NB4 (cell line): Measurements from ENCODE around the gene PIP5K1C.

Source experiments
- DNase-seq: peaks from one replicate; pipeline ENCODE4 v3.0.0; 2010; ENCODE audit warnings: low read depth
- H3K4me3 ChIP-seq: one replicate; pipeline ENCODE4 v1.5.1; 2011; ENCODE audit warnings: mild to moderate bottlenecking, low read depth, low read length, moderate library complexity
- MYC ChIP-seq: IDR thresholded peaks from 2 replicates; pipeline ENCODE4 v1.6.1; 2011; ENCODE audit warnings: low read depth, low read length
- POLR2A ChIP-seq: IDR thresholded peaks from 2 replicates; pipeline ENCODE4 v1.6.1; 2011; ENCODE audit warnings: mild to moderate bottlenecking; ENCODE audit not compliant: insufficient read length; ENCODE audit errors: extremely low read depth
- TF ChIP-seq, protein P1 (sequence below): IDR thresholded peaks from one replicate; pipeline ENCODE4 v1.5.1; 2012; ENCODE audit warnings: low read depth, low read length
- TF ChIP-seq, protein P2 (sequence below): IDR thresholded peaks from 2 replicates; pipeline ENCODE4 v1.6.1; 2011; ENCODE audit warnings: low read depth, low read length

The PIP5K1C gene

DNA sequence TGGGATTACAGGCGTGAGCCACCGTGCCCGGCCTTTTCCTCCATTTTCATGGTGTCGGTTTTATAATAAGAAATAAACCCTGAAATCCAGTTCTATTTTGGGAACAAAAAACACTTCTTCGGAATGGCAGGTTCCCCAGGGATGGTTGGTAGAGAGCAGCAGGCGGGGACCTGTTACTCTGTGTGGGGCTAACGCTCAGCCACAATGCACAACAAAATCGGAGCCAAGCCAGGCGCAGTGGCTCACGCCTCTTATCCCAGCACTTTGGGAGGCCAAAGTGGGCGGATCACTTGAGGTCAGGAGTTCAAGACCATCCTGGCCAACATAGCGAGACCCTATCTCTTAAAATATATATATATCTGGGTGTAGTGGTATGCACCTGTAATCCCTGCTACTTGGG lies 99.2 kb downstream of the PIP5K1C start:
- TF ChIP-seq, protein P1, sequence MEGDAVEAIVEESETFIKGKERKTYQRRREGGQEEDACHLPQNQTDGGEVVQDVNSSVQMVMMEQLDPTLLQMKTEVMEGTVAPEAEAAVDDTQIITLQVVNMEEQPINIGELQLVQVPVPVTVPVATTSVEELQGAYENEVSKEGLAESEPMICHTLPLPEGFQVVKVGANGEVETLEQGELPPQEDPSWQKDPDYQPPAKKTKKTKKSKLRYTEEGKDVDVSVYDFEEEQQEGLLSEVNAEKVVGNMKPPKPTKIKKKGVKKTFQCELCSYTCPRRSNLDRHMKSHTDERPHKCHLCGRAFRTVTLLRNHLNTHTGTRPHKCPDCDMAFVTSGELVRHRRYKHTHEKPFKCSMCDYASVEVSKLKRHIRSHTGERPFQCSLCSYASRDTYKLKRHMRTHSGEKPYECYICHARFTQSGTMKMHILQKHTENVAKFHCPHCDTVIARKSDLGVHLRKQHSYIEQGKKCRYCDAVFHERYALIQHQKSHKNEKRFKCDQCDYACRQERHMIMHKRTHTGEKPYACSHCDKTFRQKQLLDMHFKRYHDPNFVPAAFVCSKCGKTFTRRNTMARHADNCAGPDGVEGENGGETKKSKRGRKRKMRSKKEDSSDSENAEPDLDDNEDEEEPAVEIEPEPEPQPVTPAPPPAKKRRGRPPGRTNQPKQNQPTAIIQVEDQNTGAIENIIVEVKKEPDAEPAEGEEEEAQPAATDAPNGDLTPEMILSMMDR = no peak
- TF ChIP-seq MYC (no peak), POLR2A (no peak)
- TF ChIP-seq, protein P2, sequence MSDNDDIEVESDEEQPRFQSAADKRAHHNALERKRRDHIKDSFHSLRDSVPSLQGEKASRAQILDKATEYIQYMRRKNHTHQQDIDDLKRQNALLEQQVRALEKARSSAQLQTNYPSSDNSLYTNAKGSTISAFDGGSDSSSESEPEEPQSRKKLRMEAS = no peak
- no peak for DNase-seq
- no peak overlapping the region for H3K4me3 ChIP-seq

DNA sequence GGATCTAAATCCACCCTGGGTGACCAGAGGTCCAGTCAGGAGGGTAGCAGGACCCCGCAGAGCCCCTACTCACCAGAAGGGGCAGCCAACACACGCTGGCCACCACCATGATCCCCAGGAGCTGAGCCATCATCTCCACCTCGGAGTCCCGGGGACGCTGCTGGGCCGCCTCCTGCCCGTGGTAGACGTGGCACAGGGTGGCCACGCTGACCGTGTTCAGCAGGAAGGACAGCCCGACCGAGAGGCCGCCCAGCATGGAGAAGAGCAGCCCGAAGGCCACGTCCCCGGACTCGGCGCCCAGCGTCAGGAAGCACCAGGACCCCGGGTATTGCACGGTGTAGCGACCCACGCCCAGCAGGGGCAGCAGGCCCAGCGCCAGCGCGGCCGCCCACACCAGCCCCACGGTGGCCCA lies 100.5 kb downstream of the PIP5K1C start:
- TF ChIP-seq, protein P2 = no peak
- TF ChIP-seq, protein P1 = peak; percentile 18
- no peak overlapping the region for H3K4me3 ChIP-seq
- no peak for DNase-seq

DNA sequence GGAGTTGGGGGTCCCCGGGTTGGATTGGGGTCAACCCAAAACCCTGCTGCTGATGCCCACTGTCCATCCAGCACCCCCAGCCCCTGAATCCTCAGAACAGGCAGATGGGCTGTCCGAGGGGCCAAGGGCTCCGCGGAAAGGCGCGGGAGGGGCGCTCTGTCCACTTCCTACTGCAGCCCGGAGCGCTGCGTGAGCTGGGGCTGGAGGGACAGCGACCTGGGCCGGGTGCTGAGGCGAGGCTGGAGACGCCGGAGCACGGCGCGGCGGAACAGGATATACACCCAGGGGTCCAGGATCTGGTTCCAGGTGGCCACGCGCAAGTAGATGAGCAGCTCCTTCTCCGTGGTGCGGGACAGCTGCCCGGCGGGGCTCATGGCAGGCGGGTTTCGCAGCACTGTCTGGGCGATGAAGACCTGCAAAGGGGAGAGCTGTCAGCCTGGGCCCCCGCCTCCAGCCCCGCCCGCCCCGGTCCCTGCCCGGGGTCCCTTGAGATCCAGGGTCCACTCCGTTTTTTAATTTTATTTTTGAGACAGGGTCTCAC lies 104.7 kb downstream of the PIP5K1C start:
- TF ChIP-seq, protein P1 = no peak
- no peak for TF ChIP-seq POLR2A
- TF ChIP-seq, protein P2 = no peak
- no peak for TF ChIP-seq MYC
- DNase-seq = no peak
- no peak overlapping the region for H3K4me3 ChIP-seq

DNA sequence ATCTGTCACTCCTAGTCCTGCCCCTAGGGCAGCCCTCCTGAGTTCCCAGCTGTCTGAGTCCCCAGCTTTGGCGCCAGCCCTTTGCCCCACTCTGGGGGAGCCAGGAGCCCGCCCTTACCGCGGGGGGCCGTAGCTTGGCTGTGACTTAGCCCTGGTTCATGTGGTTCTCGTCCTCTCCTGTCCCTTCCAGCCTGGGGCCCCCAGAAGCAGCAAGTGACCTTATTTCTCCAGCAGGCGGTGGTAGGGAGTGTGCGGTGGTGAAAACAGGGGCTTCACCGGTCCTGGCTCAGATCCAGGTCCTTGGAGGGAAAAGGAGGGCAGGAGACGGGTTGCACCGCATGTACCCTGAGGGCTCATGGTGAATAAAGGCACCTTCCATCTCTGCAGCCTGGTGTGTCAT lies 107.1 kb downstream of the PIP5K1C start:
- TF ChIP-seq MYC (no peak), POLR2A (no peak)
- TF ChIP-seq, protein P2 = no peak
- TF ChIP-seq, protein P1 = no peak

DNA sequence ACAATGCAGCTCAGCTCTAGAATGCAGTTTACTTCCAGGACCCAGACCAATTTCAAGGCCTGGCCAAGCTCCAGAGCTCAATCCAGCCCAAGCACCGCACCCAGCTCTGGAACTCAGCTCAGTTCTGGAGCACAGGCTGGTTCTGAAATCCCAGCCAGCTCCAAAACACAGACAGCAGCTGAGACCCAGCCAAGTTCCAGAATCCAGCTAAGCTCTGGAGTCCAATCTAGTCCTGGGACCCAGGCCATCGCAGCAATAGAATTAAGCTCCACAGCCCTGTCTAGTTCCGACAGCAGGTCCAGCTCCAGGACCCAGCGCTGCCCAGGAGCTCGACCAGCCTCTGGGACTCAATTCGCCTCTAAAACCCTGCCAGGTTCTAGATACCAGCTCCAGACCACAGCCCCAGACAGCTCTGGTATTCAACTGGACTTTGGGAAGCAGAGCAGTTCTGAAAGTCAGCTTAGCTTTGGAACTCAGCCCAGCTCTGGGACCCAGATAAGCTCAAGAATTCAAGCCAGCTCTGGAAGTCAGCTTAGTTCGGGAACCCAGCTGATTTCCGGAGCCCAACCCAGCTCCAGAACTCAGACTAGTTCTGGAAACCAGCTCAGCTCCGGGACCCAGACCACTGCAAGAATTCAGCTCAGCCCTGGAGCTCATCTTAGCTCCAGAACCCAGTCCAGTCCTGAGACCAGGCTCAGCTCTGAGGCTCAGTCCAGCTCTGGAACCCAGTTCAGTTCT lies 108.2 kb downstream of the PIP5K1C start:
- no peak for TF ChIP-seq POLR2A
- TF ChIP-seq MYC = no peak
- TF ChIP-seq, protein P1 = no peak
- TF ChIP-seq, protein P2 = no peak

More for the DNA sequence above, 107.1 kb downstream of the PIP5K1C start:
- no peak for DNase-seq
- H3K4me3 ChIP-seq = no peak overlapping the region

More for the DNA sequence above, 108.2 kb downstream of the PIP5K1C start:
- no peak for DNase-seq
- no peak overlapping the region for H3K4me3 ChIP-seq
